ENCODE data around the gene NKRF. TPM values are rescaled to one million over a fixed set of nuclear protein-coding genes. Genes with fewer than 3 reads are reported as not detected.
A peak's percentile ranks its signal among the peaks of the same experiment; 100 is the strongest.

The NKRF gene
- total RNA-seq, 1 experiment from 2014 or later: 18.0 TPM

GRCh38 chrX:119614776-119615175 lies 8.6 kb upstream of the NKRF start:
- CTCF ChIA-PET: no interaction called here
- H3K4me1 Mint-ChIP-seq (ENCODE audit: low read depth, unreplicated experiment): peaks cover 7% of the 10 kb centered on the region
- intact Hi-C loops (cut with micrococcal nuclease; ENCODE audit: unreplicated experiment): loop anchor here (5.0 kb wide), 1 partner anchor 43 kb away; no protein-coding TSS in a partner anchor
- TF ChIP-seq CTCF (IDR thresholded peaks at IDR 0.05; ENCODE audit: unreplicated experiment): no peak
- H3K27ac Mint-ChIP-seq (ENCODE audit: unreplicated experiment): no peak overlapping the region
- H3K27me3 Mint-ChIP-seq (ENCODE audit: unreplicated experiment): peaks cover 34% of the 10 kb centered on the region
- no peaks in the 10 kb centered on the region for H3K36me3 Mint-ChIP-seq (ENCODE audit: insufficient read depth, unreplicated experiment)
- no peaks in the 10 kb centered on the region for H3K9me3 Mint-ChIP-seq (ENCODE audit: low read depth, unreplicated experiment)
- BruUV-seq (replicated peaks): no TSS peak
- DNase-seq: no peak
- H3K4me3 Mint-ChIP-seq (ENCODE audit: low read depth, unreplicated experiment): no peak overlapping the region

GRCh38 chrX:119607018-119607389 lies 780 bp upstream of the NKRF start:
- H3K27me3 Mint-ChIP-seq (ENCODE audit: unreplicated experiment): peaks cover 1% of the 10 kb centered on the region
- intact Hi-C loops (cut with micrococcal nuclease; ENCODE audit: unreplicated experiment): loop anchor here (5.0 kb wide), 1 partner anchor 90 kb away; no protein-coding TSS in a partner anchor
- BruUV-seq (replicated peaks): no TSS peak
- H3K4me1 Mint-ChIP-seq (ENCODE audit: low read depth, unreplicated experiment): peaks cover 16% of the 10 kb centered on the region
- H3K27ac Mint-ChIP-seq (ENCODE audit: unreplicated experiment): no peak overlapping the region
- peaks cover 19% of the 10 kb centered on the region for H3K36me3 Mint-ChIP-seq (ENCODE audit: insufficient read depth, unreplicated experiment)
- CTCF ChIA-PET: no interaction called here
- H3K4me3 Mint-ChIP-seq (ENCODE audit: low read depth, unreplicated experiment): peak overlapping the region; percentile 90
- no peak for TF ChIP-seq CTCF (IDR thresholded peaks at IDR 0.05; ENCODE audit: unreplicated experiment)
- DNase-seq: no peak
- no peaks in the 10 kb centered on the region for H3K9me3 Mint-ChIP-seq (ENCODE audit: low read depth, unreplicated experiment)

- Mint-ChIP-seq H3K27ac (ENCODE audit: unreplicated experiment) (peak overlapping the region; percentile 90), H3K4me3 (ENCODE audit: low read depth, unreplicated experiment) (peak overlapping the region; percentile 90), H3K36me3 (ENCODE audit: insufficient read depth, unreplicated experiment) (peaks cover 29% of the 10 kb centered on the region), H3K9me3 (ENCODE audit: low read depth, unreplicated experiment) (no peaks in the 10 kb centered on the region), H3K27me3 (ENCODE audit: unreplicated experiment) (no peaks in the 10 kb centered on the region), H3K4me1 (ENCODE audit: low read depth, unreplicated experiment) (peaks cover 16% of the 10 kb centered on the region)
- intact Hi-C loops (cut with micrococcal nuclease; ENCODE audit: unreplicated experiment): loop anchor here (1.0 to 5.0 kb wide), 2 partner anchors 88 to 125 kb away; no protein-coding TSS in a partner anchor
- CTCF ChIA-PET: interaction anchor here (0.6 to 0.7 kb wide), 2 partner anchors 52 to 376 kb away, joined by 3 to 5 read pairs; no protein-coding TSS in a partner anchor
- BruUV-seq (replicated peaks): no TSS peak
- DNase-seq: peak; percentile 35
- no peak for TF ChIP-seq CTCF (IDR thresholded peaks at IDR 0.05; ENCODE audit: unreplicated experiment)
These were observed 552 bp downstream of the NKRF start for GRCh38 chrX:119605464-119606279.

- Mint-ChIP-seq H3K4me1 (ENCODE audit: low read depth, unreplicated experiment) (peaks cover 16% of the 10 kb centered on the region), H3K4me3 (ENCODE audit: low read depth, unreplicated experiment) (peak overlapping the region; percentile 90), H3K27ac (ENCODE audit: unreplicated experiment) (peak overlapping the region; percentile 87), H3K27me3 (ENCODE audit: unreplicated experiment) (no peaks in the 10 kb centered on the region), H3K36me3 (ENCODE audit: insufficient read depth, unreplicated experiment) (peaks cover 31% of the 10 kb centered on the region), H3K9me3 (ENCODE audit: low read depth, unreplicated experiment) (no peaks in the 10 kb centered on the region)
- intact Hi-C loops (cut with micrococcal nuclease; ENCODE audit: unreplicated experiment): loop anchor here (5.0 kb wide), 1 partner anchor 88 kb away; no protein-coding TSS in a partner anchor
- CTCF ChIA-PET: interaction anchor here (0.7 kb wide), 1 partner anchor 124 kb away, joined by 3 read pairs; no protein-coding TSS in a partner anchor
- DNase-seq: no peak
- TF ChIP-seq CTCF (IDR thresholded peaks at IDR 0.05; ENCODE audit: unreplicated experiment): no peak
- BruUV-seq (replicated peaks): no TSS peak
These were observed 1.3 kb downstream of the NKRF start for GRCh38 chrX:119604766-119605463.

Data from Calu3 (cell line).